HepG2 (cell line): ENCODE measurements around the gene PGAP3.

ENCODE experiments used
- CTCF ChIP-seq: sonication (generic); formaldehyde crosslinking; IDR thresholded peaks from 2 replicates; pipeline ENCODE4 v1.5.0; 2020; ENCODE audit warnings: mild to moderate bottlenecking, missing genetic modification reagents, moderate library complexity
- HMGXB4 ChIP-seq, 2 experiments: sonication (generic) in 1 of 2; formaldehyde crosslinking in 1 of 2; IDR thresholded peaks; 2 replicates each; pipeline versions ENCODE4 v1.4.0 to v1.6.1; 2018 to 2020; ENCODE audit warnings: missing genetic modification reagents in 2 of 2, borderline replicate concordance in 1 of 2, low read depth in 1 of 2, mild to moderate bottlenecking in 1 of 2, missing biosample characterization in 1 of 2
- JUN ChIP-seq: sonication (generic); formaldehyde crosslinking; IDR thresholded peaks from 2 replicates; pipeline ENCODE4 v1.4.0; 2020; ENCODE audit warnings: mild to moderate bottlenecking, missing genetic modification reagents
- MAFK ChIP-seq, 2 experiments: IDR thresholded peaks in 1 of 2; conservative IDR thresholded peaks in 1 of 2; 2 replicates each; pipeline ENCODE4 v1.6.1; 2011; ENCODE audit warnings: improper control_type of control experiment in 2 of 2, low read length in 2 of 2
- PAX8 ChIP-seq: sonication (generic); formaldehyde crosslinking; IDR thresholded peaks from 2 replicates; pipeline ENCODE4 v1.8.0; 2022; ENCODE audit warnings: mild to moderate bottlenecking, missing genetic modification reagents, borderline replicate concordance
- SSRP1 ChIP-seq: IDR thresholded peaks from 2 replicates; pipeline ENCODE4 v1.6.1; 2016; ENCODE audit warnings: control low read depth

GRCh38 chr17:39626171-39627046, 61.4 kb downstream of the PGAP3 start, which contains the start of gene PPP1R1B:
- TF ChIP-seq JUN (CRISPR knock-in tag), result no peak
- TF ChIP-seq MAFK (conservative IDR thresholded peaks at IDR 0.05 in 1 of 2, IDR thresholded peaks at IDR 0.05 in 1 of 2; ENCODE audit: low read length in 2 of 2), result no peak
- no peak for TF ChIP-seq SSRP1 (CRISPR knock-in tag)
- TF ChIP-seq CTCF (CRISPR knock-in tag), result no peak
- no peak for TF ChIP-seq PAX8 (CRISPR knock-in tag)
- TF ChIP-seq HMGXB4 (CRISPR knock-in tag; IDR thresholded peaks at IDR 0.05; ENCODE audit: borderline replicate concordance in 1 of 2, low read depth in 1 of 2), result no peak
